HG02678 (cell line): ENCODE data around the gene ZNF143.
A peak's percentile ranks its signal among the peaks of the same experiment; 100 is the strongest.

Experiments
- ATAC-seq: cut with Tn5 transposase; IDR thresholded peaks from one replicate; pipeline ENCODE4 v1.9.1; 2021; ENCODE audit warnings: mild to moderate bottlenecking, moderate library complexity; ENCODE audit not compliant: unreplicated experiment

ZNF143 gene

GRCh38 chr11:9573775-9574621, 113.2 kb downstream of the ZNF143 start:
- peak; percentile 22 for ATAC-seq

- ATAC-seq, result no peak
These were observed 113.9 kb downstream of the ZNF143 start for GRCh38 chr11:9574622-9575259.

GRCh38 chr11:9575260-9576240, 114.7 kb downstream of the ZNF143 start:
- ATAC-seq, result no peak

GRCh38 chr11:9576701-9577381, 116.0 kb downstream of the ZNF143 start:
- no peak for ATAC-seq

GRCh38 chr11:9577556-9577955, 116.7 kb downstream of the ZNF143 start:
- ATAC-seq, result no peak
